Lung microvascular endothelial cell (primary cell): ENCODE measurements around the gene LRSAM1. TPM values are rescaled to one million over a fixed set of nuclear protein-coding genes. Genes with fewer than 3 reads are reported as not detected.

Experiments used
- DNase-seq, 2 donors: peaks; one replicate each; pipeline versions ENCODE4 v3.0.0 to v3.0.0-alpha.2; 2010; ENCODE audit warnings: low read depth in 2 of 2
- total RNA-seq: library from RNA; depleted of rRNA; stranded (reverse); fragments of >200 nt; gene quantifications from 2 replicates; pipeline ENCODE4 v1.2.1, GENCODE V29; 2014

The LRSAM1 gene
- total RNA-seq, 1 donor from 2014 or later, result 9.9 TPM

GRCh38 chr9:127534250-127534906, 83.1 kb downstream of the LRSAM1 start:
- no peak for DNase-seq

GRCh38 chr9:127534931-127535330, 83.6 kb downstream of the LRSAM1 start:
- peak in 1 of 2 donors; percentile 0 for DNase-seq

GRCh38 chr9:127535396-127535795, 84.1 kb downstream of the LRSAM1 start:
- DNase-seq, result no peak

GRCh38 chr9:127535834-127536233, 84.5 kb downstream of the LRSAM1 start:
- peak in 1 of 2 donors; percentile 38 for DNase-seq

GRCh38 chr9:127536499-127536898, 85.2 kb downstream of the LRSAM1 start:
- DNase-seq, result no peak

GRCh38 chr9:127537014-127537413, 85.7 kb downstream of the LRSAM1 start:
- peak in 1 of 2 donors; percentile 64 for DNase-seq

- DNase-seq, result peak in 1 of 2 donors; percentile 34
Measured at GRCh38 chr9:127537792-127538191, 86.5 kb downstream of the LRSAM1 start.

GRCh38 chr9:127538849-127539258, 87.5 kb downstream of the LRSAM1 start:
- DNase-seq, result no peak

GRCh38 chr9:127539259-127539981, 88.1 kb downstream of the LRSAM1 start:
- peak in 1 of 2 donors; percentile 69 for DNase-seq

GRCh38 chr9:127539982-127540663, 88.8 kb downstream of the LRSAM1 start:
- DNase-seq, result peak in 1 of 2 donors; percentile 52

GRCh38 chr9:127540664-127541041, 89.3 kb downstream of the LRSAM1 start:
- peak in 1 of 2 donors; percentile 52 for DNase-seq

GRCh38 chr9:127541176-127541575, 89.9 kb downstream of the LRSAM1 start:
- DNase-seq, result no peak

GRCh38 chr9:127541865-127542264, 90.6 kb downstream of the LRSAM1 start:
- DNase-seq, result peak in 1 of 2 donors; percentile 34

- no peak for DNase-seq
Measured at GRCh38 chr9:127543221-127543620, 91.9 kb downstream of the LRSAM1 start.

- DNase-seq, result no peak
Measured at GRCh38 chr9:127543973-127544533, 92.7 kb downstream of the LRSAM1 start.

- peak in 1 of 2 donors; percentile 50 for DNase-seq
Measured at GRCh38 chr9:127545196-127546124, 94.2 kb downstream of the LRSAM1 start.

- no peak for DNase-seq
Measured at GRCh38 chr9:127546125-127546832, 95.0 kb downstream of the LRSAM1 start.

- DNase-seq, result no peak
Measured at GRCh38 chr9:127548352-127548881, 97.1 kb downstream of the LRSAM1 start.

- no peak for DNase-seq
Measured at GRCh38 chr9:127549218-127549617, 97.9 kb downstream of the LRSAM1 start.

- no peak for DNase-seq
Measured at GRCh38 chr9:127549751-127550150, 98.4 kb downstream of the LRSAM1 start.
